H9 (cell line): ENCODE measurements around the gene DOCK1. TPM values are rescaled to one million over a fixed set of nuclear protein-coding genes. Genes with fewer than 3 reads are reported as not detected.

Experiments
- DNase-seq: peaks from one replicate; pipeline ENCODE4 v3.0.0-alpha.2; 2017
- H2AFZ ChIP-seq: one replicate; pipeline ENCODE4 v1.6.1; 2013; ENCODE audit warnings: mild to moderate bottlenecking, low read length, control low read depth, moderate library complexity
- H2AK5ac ChIP-seq: 2 replicates; pipeline ENCODE4 v1.6.1; 2013; ENCODE audit warnings: low read length, control low read depth, mixed read lengths; ENCODE audit not compliant: insufficient read length
- H2BK120ac ChIP-seq: one replicate; pipeline ENCODE4 v1.6.1; 2013; ENCODE audit warnings: low read depth, mild to moderate bottlenecking, low read length, control low read depth, inconsistent platforms; ENCODE audit not compliant: poor library complexity, severe bottlenecking
- H2BK12ac ChIP-seq: 2 replicates; pipeline ENCODE4 v1.6.1; 2013; ENCODE audit warnings: low read length, control low read depth, mixed read lengths, low read depth; ENCODE audit not compliant: insufficient read length
- H2BK15ac ChIP-seq: 2 replicates; pipeline ENCODE4 v1.6.1; 2013; ENCODE audit warnings: low read depth, low read length, control low read depth
- H2BK20ac ChIP-seq: one replicate; pipeline ENCODE4 v1.6.1; 2013; ENCODE audit warnings: low read depth, mild to moderate bottlenecking, low read length, control low read depth, inconsistent platforms; ENCODE audit not compliant: poor library complexity, severe bottlenecking
- H2BK5ac ChIP-seq: 2 replicates; pipeline ENCODE4 v1.6.1; 2013; ENCODE audit warnings: low read length, control low read depth, mixed read lengths; ENCODE audit not compliant: insufficient read length
- H3K14ac ChIP-seq: 2 replicates; pipeline ENCODE4 v1.6.1; 2013; ENCODE audit warnings: low read length, control low read depth; ENCODE audit not compliant: insufficient read depth
- H3K18ac ChIP-seq: 2 replicates; pipeline ENCODE4 v1.6.1; 2013; ENCODE audit warnings: low read depth, mild to moderate bottlenecking, mixed read lengths, low read length, control low read depth; ENCODE audit not compliant: insufficient read length
- H3K23ac ChIP-seq: 2 replicates; pipeline ENCODE4 v1.6.1; 2013; ENCODE audit warnings: low read length, control low read depth, mixed read lengths, low read depth; ENCODE audit not compliant: insufficient read length
- H3K23me2 ChIP-seq: 2 replicates; pipeline ENCODE4 v1.6.1; 2013; ENCODE audit warnings: low read depth, mild to moderate bottlenecking, mixed read lengths, low read length, control low read depth; ENCODE audit not compliant: insufficient read length, poor library complexity, severe bottlenecking
- H3K27ac ChIP-seq: 2 replicates; pipeline ENCODE4 v1.5.1; 2013; ENCODE audit warnings: low read length, control low read depth, mixed read lengths, low read depth; ENCODE audit not compliant: insufficient read length
- H3K27me3 ChIP-seq: 2 replicates; pipeline ENCODE4 v1.6.1; 2013; ENCODE audit warnings: low read length, control low read depth, inconsistent platforms; ENCODE audit not compliant: insufficient read depth
- H3K4ac ChIP-seq: 2 replicates; pipeline ENCODE4 v1.6.1; 2013; ENCODE audit warnings: low read depth, mild to moderate bottlenecking, control low read depth, inconsistent platforms, low read length, moderate library complexity
- H3K4me1 ChIP-seq: 2 replicates; pipeline ENCODE4 v1.6.1; 2013; ENCODE audit warnings: low read length, control low read depth, inconsistent platforms; ENCODE audit not compliant: insufficient read depth
- H3K4me2 ChIP-seq: 2 replicates; pipeline ENCODE4 v1.6.1; 2013; ENCODE audit warnings: low read length, control low read depth, mixed read lengths; ENCODE audit not compliant: insufficient read length, insufficient read depth
- H3K56ac ChIP-seq: 2 replicates; pipeline ENCODE4 v1.6.1; 2013; ENCODE audit warnings: low read depth, mild to moderate bottlenecking, mixed read lengths, low read length, control low read depth; ENCODE audit not compliant: insufficient read length
- H3K79me1 ChIP-seq: 2 replicates; pipeline ENCODE4 v1.6.1; 2013; ENCODE audit warnings: low read depth, mild to moderate bottlenecking, moderate library complexity, low read length, control low read depth, inconsistent platforms; ENCODE audit not compliant: insufficient read depth, poor library complexity, severe bottlenecking
- H3K79me2 ChIP-seq: 2 replicates; pipeline ENCODE4 v1.6.1; 2013; ENCODE audit warnings: low read length, control low read depth, inconsistent platforms; ENCODE audit not compliant: insufficient read depth
- H3K9ac ChIP-seq: 2 replicates; pipeline ENCODE4 v1.6.1; 2013; ENCODE audit warnings: low read length, control low read depth, mixed read lengths; ENCODE audit not compliant: insufficient read length; ENCODE audit errors: extremely low read depth
- H3K9me3 ChIP-seq: one replicate; pipeline ENCODE4 v1.6.1; 2013; ENCODE audit warnings: low read depth, low read length, inconsistent platforms; ENCODE audit not compliant: control insufficient read depth
- H3T11ph ChIP-seq: one replicate; pipeline ENCODE4 v1.6.1; 2013; ENCODE audit warnings: mild to moderate bottlenecking, low read length, control low read depth, inconsistent platforms
- H4K20me1 ChIP-seq: one replicate; pipeline ENCODE4 v1.6.1; 2013; ENCODE audit not compliant: control insufficient read depth, insufficient read length, insufficient read depth
- H4K5ac ChIP-seq: 2 replicates; pipeline ENCODE4 v1.6.1; 2013; ENCODE audit warnings: low read depth, mild to moderate bottlenecking, mixed read lengths, low read length, control low read depth; ENCODE audit not compliant: insufficient read length
- H4K8ac ChIP-seq: replicated peaks from 2 replicates; pipeline ENCODE4 v1.6.1; 2013; ENCODE audit warnings: low read length, control low read depth, mixed read lengths, low read depth; ENCODE audit not compliant: insufficient read length
- H4K91ac ChIP-seq: 2 replicates; pipeline ENCODE4 v1.6.1; 2013; ENCODE audit warnings: low read depth, mild to moderate bottlenecking, moderate library complexity, mixed read lengths, low read length, control low read depth; ENCODE audit not compliant: insufficient read length
- H3K27ac Mint-ChIP-seq, 3 experiments: 2 replicates in 2 of 3; 3 replicates in 1 of 3; pipeline ENCODE4 v1.8.0; 2020 to 2021; ENCODE audit warnings: mixed read lengths in 3 of 3, mild to moderate bottlenecking in 1 of 3, moderate library complexity in 1 of 3
- H3K27me3 Mint-ChIP-seq: 2 replicates; pipeline ENCODE4 v1.8.0; 2021; ENCODE audit warnings: low read depth, mild to moderate bottlenecking, moderate library complexity, mixed read lengths
- H3K36me3 Mint-ChIP-seq, 3 experiments: 2 replicates in 2 of 3; 3 replicates in 1 of 3; pipeline ENCODE4 v1.8.0; 2020 to 2021; ENCODE audit warnings: low read depth in 3 of 3, mixed read lengths in 3 of 3; ENCODE audit not compliant: insufficient read depth in 1 of 3
- H3K4me1 Mint-ChIP-seq, 2 experiments: 2 replicates each; pipeline ENCODE4 v1.8.0; 2020; ENCODE audit warnings: mixed read lengths in 2 of 2
- H3K4me3 Mint-ChIP-seq, 2 experiments: 2 replicates in 1 of 2; 3 replicates in 1 of 2; pipeline ENCODE4 v1.8.0; 2020 to 2021; ENCODE audit warnings: mild to moderate bottlenecking in 2 of 2, mixed read lengths in 2 of 2, moderate library complexity in 1 of 2
- H3K9me3 Mint-ChIP-seq, 2 experiments: 2 replicates in 1 of 2; 3 replicates in 1 of 2; pipeline ENCODE4 v1.8.0; 2020; ENCODE audit warnings: mild to moderate bottlenecking in 2 of 2, mixed read lengths in 2 of 2, moderate library complexity in 1 of 2
- CTCF ChIP-seq: fragments of 200-600 bp; sonication (generic); conservative IDR thresholded peaks from 3 replicates; pipeline ENCODE4 v1.8.0; 2021; ENCODE audit warnings: antibody characterized with exemption, mild to moderate bottlenecking
- WGBS: extraction: QIAGEN DNeasy Blood & Tissue Kit; methylation state at CpG from one replicate; pipeline ENCODE4 v1.1.7; 2013; ENCODE audit warnings: missing lambda C conversion rate, low lambda C conversion rate, mixed read lengths; ENCODE audit not compliant: insufficient read length; ENCODE audit errors: extremely low coverage; 5-methylcytosine and 5-hydroxymethylcytosine counted together
- total RNA-seq: library from RNA; stranded (reverse); gene quantifications from 2 replicates; pipeline ENCODE4 v1.2.1, GENCODE V29; 2021

Gene DOCK1
- total RNA-seq, 1 experiment from 2014 or later: 57.0 TPM

DNA sequence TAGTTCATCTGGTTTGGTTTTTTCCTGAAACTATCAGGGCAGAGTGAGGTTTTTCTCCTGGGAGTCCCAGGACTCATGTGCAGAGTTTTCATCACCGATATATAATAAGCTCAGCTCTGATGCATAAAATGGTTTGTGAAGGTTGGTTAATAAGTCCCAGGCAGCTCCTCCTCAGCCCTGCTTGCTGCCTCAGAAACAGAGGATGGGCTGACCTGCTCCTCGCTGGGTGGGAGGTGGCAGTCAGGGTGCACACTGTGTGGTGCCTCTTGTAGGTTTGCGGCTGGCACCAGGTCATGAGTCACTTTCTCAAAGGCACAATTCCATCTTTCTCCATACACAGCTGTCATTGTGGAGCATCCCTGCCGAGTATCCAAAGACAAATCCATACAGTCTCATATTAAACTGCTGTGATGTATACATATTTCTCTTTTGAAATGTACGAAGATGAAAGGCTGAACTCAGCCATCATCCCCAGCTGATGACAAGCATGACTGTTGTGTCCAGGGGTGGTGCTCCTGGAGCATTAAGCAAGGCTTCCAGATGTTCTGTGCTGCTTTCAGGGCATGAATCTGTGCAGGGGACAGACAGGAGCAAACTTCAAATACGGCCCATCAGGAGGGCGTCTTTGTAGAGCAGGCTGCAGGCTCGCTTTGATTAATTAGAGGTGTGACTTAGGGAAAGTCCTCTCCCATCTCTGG lies 518.1 kb downstream of the DOCK1 start:
- no peaks in the 10 kb centered on the region for H3K27me3 Mint-ChIP-seq
- no peaks in the 10 kb centered on the region for H3K79me1 ChIP-seq
- no peaks in the 10 kb centered on the region for H4K20me1 ChIP-seq
- H2BK120ac ChIP-seq: no peak overlapping the region
- no peaks in the 10 kb centered on the region for H3K9me3 Mint-ChIP-seq
- no peak overlapping the region for H4K5ac ChIP-seq
- H3K4me2 ChIP-seq: no peak overlapping the region
- H3K4me1 Mint-ChIP-seq: peaks cover 6 to 8% of the 10 kb centered on the region in 2 experiments; a peak in 3 of 4 replicates
- DNase-seq: no peak
- WGBS: no CpG with 5 or more reads among the region's 8 CpGs
- no peak overlapping the region for H3K9ac ChIP-seq
- no peaks in the 10 kb centered on the region for H3K4me1 ChIP-seq
- H3K9me3 ChIP-seq: no peaks in the 10 kb centered on the region
- no peak overlapping the region for H2BK5ac ChIP-seq
- no peak overlapping the region for H2BK12ac ChIP-seq
- H3K18ac ChIP-seq: no peak overlapping the region
- H3K56ac ChIP-seq: no peak overlapping the region
- H3K27ac ChIP-seq: no peak overlapping the region
- no peaks in the 10 kb centered on the region for H3K23me2 ChIP-seq
- no peak overlapping the region for H2BK20ac ChIP-seq
- H3K27me3 ChIP-seq: no peaks in the 10 kb centered on the region
- no peak overlapping the region for H3K23ac ChIP-seq
- peak overlapping the region in 1 of 3 experiments; percentile 39; a peak in 1 of 7 replicates for H3K27ac Mint-ChIP-seq
- peaks cover 17 to 38% (median 21%) of the 10 kb centered on the region in 3 experiments; a peak in 6 of 7 replicates for H3K36me3 Mint-ChIP-seq
- H3K4ac ChIP-seq: no peak overlapping the region
- TF ChIP-seq CTCF: no peak
- H2BK15ac ChIP-seq: no peak overlapping the region
- no peak overlapping the region for H3T11ph ChIP-seq
- H4K91ac ChIP-seq: no peak overlapping the region
- H2AK5ac ChIP-seq: no peak overlapping the region
- H3K4me3 Mint-ChIP-seq: no peak overlapping the region
- H4K8ac ChIP-seq: no peak overlapping the region
- no peak overlapping the region for H3K14ac ChIP-seq
- H2AFZ ChIP-seq: no peak overlapping the region
- H3K79me2 ChIP-seq: no peaks in the 10 kb centered on the region
